HG03064 (cell line): ENCODE results near the gene MICALL2.

Experiments used
- ATAC-seq: cut with Tn5 transposase; IDR thresholded peaks from one replicate; pipeline ENCODE4 v1.9.1; 2021; ENCODE audit warnings: low read depth; ENCODE audit not compliant: unreplicated experiment

Gene MICALL2

DNA sequence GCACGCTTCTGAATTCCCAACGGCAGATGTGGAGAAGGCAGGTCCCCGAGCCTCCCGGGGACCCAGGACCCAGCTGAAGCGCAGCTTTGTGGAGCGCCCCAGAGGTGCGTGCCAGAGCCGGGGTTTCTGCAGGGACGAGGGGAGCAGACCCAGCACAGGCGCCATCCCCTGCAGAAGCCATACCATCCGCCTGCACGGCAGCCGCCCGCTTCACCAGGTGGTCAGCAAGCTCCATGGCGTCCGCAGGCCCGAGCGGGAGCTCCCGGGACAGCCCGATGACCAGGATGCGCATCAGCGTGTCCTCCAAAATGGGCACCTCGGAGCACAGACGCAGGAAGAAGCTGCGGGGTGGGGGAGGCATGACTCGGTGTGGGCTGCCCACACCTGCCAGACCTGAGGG is 34.3 kb upstream of the MICALL2 start:
- no peak for ATAC-seq

DNA sequence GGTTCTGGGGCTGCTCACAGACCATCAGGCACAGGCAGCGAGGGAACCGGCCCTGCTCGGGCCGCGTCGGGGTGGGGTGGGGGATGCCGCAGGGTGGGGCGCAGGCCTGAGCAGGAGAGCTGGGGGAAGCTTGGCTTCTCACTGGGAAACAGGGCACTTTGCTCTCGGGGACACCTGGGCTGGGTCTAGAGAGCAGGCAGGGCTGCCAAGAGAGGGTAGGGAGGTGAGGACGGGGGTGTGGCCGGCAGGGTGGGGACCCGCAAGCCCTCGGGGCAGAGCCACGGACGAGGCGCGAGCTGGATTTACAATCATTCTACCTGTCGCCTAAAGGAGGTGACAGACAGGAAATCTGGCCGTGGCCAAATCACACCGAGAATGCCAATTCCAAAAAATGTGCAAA is 33.9 kb upstream of the MICALL2 start:
- ATAC-seq = no peak

DNA sequence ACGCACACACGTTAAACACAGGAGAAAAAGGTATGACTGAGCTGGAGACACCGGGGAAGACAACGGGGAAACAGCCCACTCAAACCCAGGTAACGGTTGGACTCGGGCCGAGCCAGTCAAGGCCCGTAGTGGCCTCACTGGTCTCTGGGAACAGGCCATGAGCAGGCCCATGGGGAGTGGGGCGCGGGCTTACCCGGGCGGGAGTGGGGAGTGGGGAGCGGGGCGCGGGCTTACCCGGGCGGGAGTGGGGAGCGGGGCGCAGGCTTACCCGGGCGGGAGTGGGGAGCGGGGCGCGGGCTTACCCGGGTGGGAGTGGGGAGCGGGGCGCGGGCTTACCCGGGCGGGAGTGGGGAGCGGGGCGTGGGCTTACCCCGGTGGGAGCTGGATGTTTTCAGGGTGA is 33.4 kb upstream of the MICALL2 start:
- no peak for ATAC-seq

- no peak for ATAC-seq
Observed at GRCh38 chr7:1492221-1492620, 33.0 kb upstream of the MICALL2 start.

- ATAC-seq = no peak
Observed at GRCh38 chr7:1490837-1491236, 31.6 kb upstream of the MICALL2 start.

DNA sequence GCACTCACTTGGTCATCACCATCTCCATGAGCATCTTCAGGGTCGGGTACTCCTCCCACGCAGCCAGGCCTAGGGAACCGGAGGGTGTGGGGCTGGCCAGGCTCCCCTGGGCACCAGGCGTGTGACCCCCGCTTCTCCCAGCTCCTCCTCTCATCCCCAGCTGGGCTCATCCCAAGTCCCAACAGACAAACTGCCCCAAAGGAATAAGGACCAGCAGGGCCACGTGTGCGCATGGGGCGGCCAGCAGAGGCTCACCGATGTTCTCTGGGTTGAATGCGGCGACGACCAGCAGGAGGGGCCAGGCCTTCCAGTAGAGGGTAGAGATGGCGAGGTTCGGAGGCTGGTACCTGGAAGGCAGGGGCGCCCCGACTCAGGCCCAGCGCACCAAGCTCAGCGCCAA is 30.1 kb upstream of the MICALL2 start:
- ATAC-seq = no peak

DNA sequence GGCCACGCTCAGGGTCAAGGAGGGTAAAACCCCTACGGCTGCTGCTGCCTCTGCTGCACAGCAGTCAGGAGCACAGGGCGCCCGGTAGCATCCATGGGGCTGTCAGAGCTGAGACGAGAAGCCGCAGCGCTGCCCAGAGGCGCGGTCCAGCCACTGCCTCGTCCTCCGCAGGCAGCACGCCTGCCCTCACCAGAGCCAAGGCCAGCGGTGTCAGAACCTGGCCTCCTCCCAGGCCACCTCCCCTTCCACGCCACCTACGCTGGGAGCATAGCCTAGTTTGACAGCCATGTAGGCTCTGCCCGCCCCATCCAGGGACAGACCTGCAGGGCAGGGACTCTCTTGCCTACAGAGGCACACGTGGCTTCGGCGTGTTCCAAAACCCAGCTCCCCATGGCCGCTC is 28.7 kb upstream of the MICALL2 start:
- ATAC-seq = no peak

DNA sequence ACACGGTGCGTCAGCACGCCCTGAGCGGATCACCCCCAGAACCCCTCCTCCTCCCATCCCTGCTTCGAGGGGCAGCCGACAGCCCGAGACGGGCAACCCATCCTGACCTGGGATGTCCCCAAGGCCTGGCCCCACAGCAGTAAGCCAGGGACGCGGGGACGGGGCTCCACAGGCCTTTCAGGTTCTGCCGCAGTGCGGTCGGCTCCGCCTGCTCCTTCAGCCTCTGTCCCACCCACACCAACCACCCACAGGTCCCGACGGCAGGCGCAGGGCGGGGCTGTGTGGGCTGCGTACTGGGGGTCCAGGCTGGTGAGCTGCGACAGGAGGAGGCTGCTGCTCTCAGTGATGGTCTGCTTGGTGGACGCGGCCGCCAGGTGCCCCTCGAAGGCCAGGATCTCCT is 28.2 kb upstream of the MICALL2 start:
- ATAC-seq = no peak

DNA sequence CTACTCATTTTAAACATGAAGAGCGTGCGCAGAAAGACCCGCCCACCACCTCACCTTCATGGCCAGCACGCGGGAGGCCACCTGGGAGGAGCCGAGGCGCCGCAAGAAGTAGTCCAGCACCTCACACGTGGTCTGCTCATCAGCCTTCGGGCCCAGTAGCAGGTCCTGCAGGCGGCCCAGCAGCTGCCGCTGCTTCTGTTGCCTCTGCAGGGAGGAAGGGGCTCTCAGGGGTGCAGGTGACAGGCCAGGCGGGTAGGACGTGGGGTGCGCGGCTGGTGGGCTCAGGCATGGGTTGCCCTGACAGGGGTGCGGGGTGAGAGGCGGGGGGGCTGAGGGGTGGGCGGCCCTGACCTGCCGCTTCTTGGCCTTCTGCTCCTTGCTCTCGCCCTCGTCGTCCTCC is 27.3 kb upstream of the MICALL2 start:
- no peak for ATAC-seq

DNA sequence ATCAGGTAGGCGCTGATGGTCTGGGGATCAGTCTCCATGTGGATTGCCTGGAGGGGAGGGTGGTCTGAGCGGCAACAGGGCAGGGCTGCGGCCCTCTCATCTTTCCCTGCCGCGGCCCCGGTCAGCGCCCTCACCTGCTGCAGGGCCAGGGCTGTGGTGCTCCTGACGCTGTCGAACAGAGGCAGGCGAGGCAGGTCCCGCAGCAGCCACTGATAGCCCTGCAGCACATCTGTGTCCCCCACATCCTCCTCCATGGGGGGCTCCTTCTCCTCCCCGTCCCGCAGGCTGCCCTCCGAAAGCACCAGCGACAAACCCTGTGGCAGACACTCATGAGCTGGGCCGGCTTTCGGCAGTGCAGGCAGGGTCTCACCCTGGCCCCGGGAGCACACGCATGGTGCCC is 25.9 kb upstream of the MICALL2 start:
- no peak for ATAC-seq

GRCh38 chr7:1484569-1484968 is 25.3 kb upstream of the MICALL2 start:
- no peak for ATAC-seq

DNA sequence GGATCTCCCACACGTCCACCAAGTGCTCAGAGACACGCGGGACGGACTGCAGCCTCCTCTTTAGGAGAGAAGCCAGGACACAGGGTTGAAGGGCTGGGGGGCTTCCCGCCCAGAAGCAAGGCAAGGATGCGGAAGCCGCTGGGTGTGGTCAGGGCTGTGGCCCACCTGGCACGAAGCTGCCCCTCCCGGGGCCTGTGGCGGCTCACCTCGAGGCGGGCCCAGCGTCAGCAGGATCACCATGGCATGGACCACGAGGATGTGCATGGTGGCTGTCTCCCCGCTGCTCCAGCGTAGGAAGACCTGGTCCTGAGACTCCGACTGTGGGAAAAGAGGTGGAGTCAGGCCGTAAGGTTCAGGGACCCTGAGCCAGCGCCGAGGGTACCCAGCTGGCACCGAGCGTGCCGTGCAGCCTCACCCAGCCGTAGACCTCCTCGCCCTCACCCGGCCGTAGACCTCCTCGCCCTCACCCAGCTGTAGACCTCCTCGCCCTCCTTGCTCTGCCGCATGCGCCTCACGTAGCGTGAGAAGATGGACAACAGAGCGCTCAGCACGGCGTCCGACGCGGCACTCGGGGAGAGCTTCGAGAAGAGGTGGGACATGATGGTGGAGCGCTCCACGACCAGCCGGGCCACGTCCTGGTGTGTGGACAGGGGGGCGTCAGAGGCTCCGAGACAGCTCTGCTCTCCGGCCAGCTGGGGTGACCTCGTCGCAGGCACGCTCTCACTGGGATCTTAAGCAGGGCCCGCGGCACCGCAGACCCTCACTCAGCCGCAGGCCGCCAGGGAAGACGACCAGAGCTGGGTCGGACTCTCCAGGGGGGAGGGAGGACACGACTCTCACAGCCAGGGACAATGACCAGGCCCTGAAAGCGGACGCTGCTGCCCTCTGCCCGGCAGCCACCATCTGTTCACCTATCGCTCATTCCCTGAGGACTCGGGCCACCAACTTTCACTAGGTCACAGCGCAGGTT is 24.6 kb upstream of the MICALL2 start:
- ATAC-seq = no peak

DNA sequence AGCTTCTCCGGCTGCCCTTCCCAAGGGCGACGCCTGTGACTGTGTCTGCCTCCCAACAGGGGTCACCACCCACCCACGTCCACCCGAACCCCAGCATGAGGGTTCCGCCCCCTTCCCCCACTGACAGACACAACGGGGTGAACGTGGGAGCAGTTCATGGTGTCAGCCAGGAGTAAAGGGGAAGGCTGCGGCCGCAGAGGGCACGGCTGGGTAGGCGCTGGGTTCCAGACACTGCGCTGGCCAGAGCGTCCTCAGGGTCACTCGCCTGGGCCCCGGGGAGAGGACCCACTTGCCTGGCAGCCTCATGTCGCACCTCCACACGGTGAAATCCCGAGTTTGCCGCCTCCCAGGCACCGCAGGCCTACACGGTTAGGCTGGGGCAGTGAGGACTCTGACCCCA is 23.8 kb upstream of the MICALL2 start:
- ATAC-seq = no peak

DNA sequence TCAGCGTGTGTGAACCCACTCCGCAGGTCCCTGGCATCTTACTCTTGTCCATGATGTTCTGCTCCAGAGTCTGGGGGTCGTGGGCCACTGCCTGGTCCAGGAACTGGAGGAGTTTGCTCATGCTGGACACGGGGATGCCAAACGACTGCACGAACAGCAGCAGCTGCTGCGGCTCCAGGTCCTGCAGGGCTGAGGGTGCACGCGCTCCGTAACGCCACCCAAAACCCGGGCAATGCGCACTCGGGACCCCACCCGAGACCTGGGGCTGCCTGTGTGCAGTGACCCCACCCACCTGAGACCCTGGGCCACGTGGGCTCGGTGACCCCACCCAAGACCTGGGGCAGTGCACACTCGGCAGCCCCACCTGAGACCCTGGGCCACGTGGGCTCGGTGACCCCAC is 22.0 kb upstream of the MICALL2 start:
- ATAC-seq = no peak

GRCh38 chr7:1480670-1481069 is 21.4 kb upstream of the MICALL2 start:
- no peak for ATAC-seq

DNA sequence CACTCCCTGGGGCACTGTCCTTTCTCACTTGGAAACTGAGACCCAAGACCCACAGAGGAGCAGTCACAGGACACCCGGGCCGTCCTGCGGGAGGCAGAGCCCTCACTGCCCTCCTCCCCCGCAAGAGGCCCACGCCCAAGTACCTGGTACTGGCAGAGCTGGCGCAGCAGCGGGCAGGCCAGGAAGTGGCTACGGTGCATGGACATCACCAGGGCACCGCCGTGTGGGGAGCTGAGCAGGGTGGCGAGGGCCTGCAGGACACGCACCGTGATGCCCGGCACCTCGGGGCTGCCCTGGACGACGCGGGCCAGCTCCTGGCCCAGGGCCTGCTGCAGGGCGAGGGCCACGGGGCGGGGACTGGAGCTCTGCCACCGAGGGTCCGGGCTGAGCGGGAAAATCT is 20.0 kb upstream of the MICALL2 start:
- no peak for ATAC-seq

- no peak for ATAC-seq
Observed at GRCh38 chr7:1478480-1478879, 19.2 kb upstream of the MICALL2 start.

- ATAC-seq = no peak
Observed at GRCh38 chr7:1476859-1477258, 17.6 kb upstream of the MICALL2 start.

DNA sequence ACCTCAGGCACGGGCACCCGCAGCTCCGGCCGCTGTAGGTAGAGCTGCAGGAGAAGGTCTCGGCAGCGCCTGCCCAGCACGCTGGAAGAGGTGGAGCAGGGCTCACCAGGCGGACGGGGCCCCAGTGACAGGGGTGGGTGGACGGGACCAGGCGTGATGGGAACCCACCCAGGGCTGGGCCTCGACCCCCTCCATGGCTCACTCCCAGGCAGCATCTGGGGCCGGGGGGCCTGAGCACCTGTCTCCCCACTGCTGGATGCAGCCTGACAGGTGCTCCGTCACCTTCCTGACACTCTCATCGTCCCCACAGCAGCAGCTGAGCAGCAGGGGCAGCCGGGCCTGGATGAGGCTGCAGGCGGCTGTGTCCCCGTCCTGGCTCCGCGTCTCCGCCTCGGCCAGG is 16.7 kb upstream of the MICALL2 start:
- ATAC-seq = no peak

GRCh38 chr7:1475393-1475792 is 16.1 kb upstream of the MICALL2 start:
- no peak for ATAC-seq

- no peak for ATAC-seq
Observed at GRCh38 chr7:1474736-1475135, 15.5 kb upstream of the MICALL2 start.

GRCh38 chr7:1473864-1474512 is 14.7 kb upstream of the MICALL2 start:
- ATAC-seq = no peak
